GM23338 (cell line): ENCODE data around the gene ATP5MK. TPM values are rescaled to one million over a fixed set of nuclear protein-coding genes. Genes with fewer than 3 reads are reported as not detected.

Experiments
- ATAC-seq: fragments of 200-7000 bp; cut with Tn5 transposase; 3 replicates; pipeline ENCODE4 v1.9.1; 2020
- DNase-seq: peaks from one replicate; pipeline ENCODE4 v3.0.0-alpha.2; 2015; ENCODE audit warnings: low spot score
- H2AFZ ChIP-seq: fragments of 200-600 bp; sonication (generic); 2 replicates; pipeline ENCODE4 v1.8.0; 2016; ENCODE audit warnings: antibody characterized with exemption, mild to moderate bottlenecking, moderate library complexity
- H3F3A ChIP-seq: fragments of 200-600 bp; sonication (generic); replicated peaks from 2 replicates; pipeline ENCODE4 v1.8.0; 2017; ENCODE audit warnings: antibody characterized with exemption, mixed run types, low read depth
- H3K27ac ChIP-seq: fragments of 200-600 bp; sonication (generic); 2 replicates; pipeline ENCODE4 v1.6.1; 2016; ENCODE audit warnings: low read depth
- H3K27me3 ChIP-seq: fragments of 200-600 bp; sonication (generic); 2 replicates; pipeline ENCODE4 v1.8.0; 2016; ENCODE audit warnings: mild to moderate bottlenecking, mixed run types, moderate library complexity; ENCODE audit not compliant: insufficient read depth
- H3K36me3 ChIP-seq: fragments of 200-600 bp; sonication (generic); 2 replicates; pipeline ENCODE4 v1.8.0; 2016; ENCODE audit warnings: mild to moderate bottlenecking; ENCODE audit not compliant: insufficient read depth
- H3K4me1 ChIP-seq: fragments of 200-600 bp; sonication (generic); 2 replicates; pipeline ENCODE4 v1.8.0; 2016; ENCODE audit warnings: mild to moderate bottlenecking, moderate library complexity; ENCODE audit not compliant: insufficient read depth
- H3K4me2 ChIP-seq: fragments of 200-600 bp; sonication (generic); 2 replicates; pipeline ENCODE4 v1.7.1; 2017; ENCODE audit warnings: mixed run types
- H3K4me3 ChIP-seq: fragments of 200-600 bp; sonication (generic); 2 replicates; pipeline ENCODE4 v1.6.1; 2016; ENCODE audit warnings: mixed run types
- H3K79me2 ChIP-seq: fragments of 200-600 bp; sonication (generic); replicated peaks from 2 replicates; pipeline ENCODE4 v1.8.0; 2017; ENCODE audit warnings: mild to moderate bottlenecking; ENCODE audit not compliant: insufficient read depth
- H3K9me2 ChIP-seq: fragments of 200-600 bp; sonication (generic); 2 replicates; pipeline ENCODE4 v1.8.0; 2017; ENCODE audit not compliant: insufficient read depth
- H4K20me1 ChIP-seq: fragments of 200-600 bp; sonication (generic); replicated peaks from 2 replicates; pipeline ENCODE4 v1.8.0; 2017; ENCODE audit warnings: mild to moderate bottlenecking; ENCODE audit not compliant: insufficient read depth
- H3K27ac Mint-ChIP-seq: 2 replicates; pipeline ENCODE4 v1.8.0; 2020; ENCODE audit warnings: inconsistent platforms, mild to moderate bottlenecking, moderate library complexity, mixed read lengths
- H3K27me3 Mint-ChIP-seq: 3 replicates; pipeline ENCODE4 v1.8.0; 2022; ENCODE audit warnings: low read depth, mild to moderate bottlenecking, moderate library complexity, mixed read lengths, inconsistent platforms; ENCODE audit not compliant: insufficient read depth, poor library complexity
- H3K36me3 Mint-ChIP-seq: 3 replicates; pipeline ENCODE4 v1.8.0; 2021; ENCODE audit warnings: low read depth, mild to moderate bottlenecking, inconsistent platforms, moderate library complexity, mixed read lengths
- H3K4me1 Mint-ChIP-seq: 3 replicates; pipeline ENCODE4 v1.8.0; 2020; ENCODE audit warnings: mild to moderate bottlenecking, inconsistent platforms, mixed read lengths
- H3K4me3 Mint-ChIP-seq: 3 replicates; pipeline ENCODE4 v1.8.0; 2021; ENCODE audit warnings: moderate library complexity, mild to moderate bottlenecking, inconsistent platforms, mixed read lengths
- H3K9me3 Mint-ChIP-seq: 3 replicates; pipeline ENCODE4 v1.8.0; 2020; ENCODE audit warnings: moderate library complexity, mild to moderate bottlenecking, inconsistent platforms, mixed read lengths
- CREB1 ChIP-seq: fragments of 250-450 bp; sonication (Bioruptor Pico); IDR thresholded peaks from 2 replicates; pipeline ENCODE4 v1.5.0; 2020; ENCODE audit warnings: low read depth, mild to moderate bottlenecking, moderate library complexity
- EZH2 ChIP-seq: fragments of 200-600 bp; sonication (generic); IDR thresholded peaks from one replicate; pipeline ENCODE4 v1.8.0; 2017; ENCODE audit warnings: antibody characterized with exemption, mild to moderate bottlenecking, low read depth; ENCODE audit not compliant: unreplicated experiment
- EZH2phosphoT487 ChIP-seq: fragments of 200-600 bp; sonication (generic); IDR thresholded peaks from one replicate; pipeline ENCODE4 v1.8.1; 2018; ENCODE audit warnings: antibody characterized with exemption; ENCODE audit not compliant: unreplicated experiment
- JUNB ChIP-seq: IDR thresholded peaks from one replicate; pipeline ENCODE4 v1.6.1; 2016; ENCODE audit warnings: antibody characterized with exemption; ENCODE audit not compliant: unreplicated experiment
- NANOG ChIP-seq: IDR thresholded peaks from 2 replicates; pipeline ENCODE4 v1.6.1; 2016; ENCODE audit warnings: antibody characterized with exemption, borderline replicate concordance
- POLR2AphosphoS5 ChIP-seq: IDR thresholded peaks from 2 replicates; pipeline ENCODE4 v1.6.1; 2016; ENCODE audit warnings: antibody characterized with exemption, low read depth
- STAT1 ChIP-seq: IDR thresholded peaks from one replicate; pipeline ENCODE4 v1.6.1; 2016; ENCODE audit warnings: antibody characterized with exemption; ENCODE audit not compliant: unreplicated experiment
- ZNF114 ChIP-seq: fragments of 250-450 bp; sonication (Bioruptor Pico); IDR thresholded peaks from 2 replicates; pipeline ENCODE4 v1.5.0; 2020; ENCODE audit warnings: mild to moderate bottlenecking, moderate library complexity
- ZNF331 ChIP-seq: fragments of 250-450 bp; sonication (Bioruptor Pico); IDR thresholded peaks from 2 replicates; pipeline ENCODE4 v1.5.0; 2020; ENCODE audit warnings: low read depth, mild to moderate bottlenecking, moderate library complexity
- polyA plus RNA-seq: library from polyadenylated mRNA; unstranded; fragments of >200 nt; fragmentation: Nextera tagmentation; extraction: Ambion mirVana; gene quantifications from 2 replicates; pipeline ENCODE4 v1.2.1, GENCODE V29; 2016
- total RNA-seq: library from RNA; depleted of rRNA; stranded (reverse); fragments of >200 nt; shearing (Covaris generic); gene quantifications from 2 replicates; pipeline ENCODE4 v1.2.3, GENCODE V29; 2014
- TF ChIP-seq, protein P1 (sequence below): IDR thresholded peaks from 2 replicates; pipeline ENCODE4 v1.6.1; 2016; ENCODE audit warnings: antibody characterized with exemption
- TF ChIP-seq, protein P2 (sequence below): fragments of 250-450 bp; sonication (Bioruptor Pico); IDR thresholded peaks from 2 replicates; pipeline ENCODE4 v1.5.0; 2020; ENCODE audit warnings: mild to moderate bottlenecking, moderate library complexity
- TF ChIP-seq, protein P3 (sequence below), 2 experiments: fragments of 200-600 bp in 1 of 2; sonication (generic) in 1 of 2; conservative IDR thresholded peaks; 2 replicates each; pipeline versions ENCODE4 v1.5.1 to v1.6.1; 2016 to 2017; ENCODE audit warnings: antibody characterized with exemption in 2 of 2, low read depth in 2 of 2, mild to moderate bottlenecking in 2 of 2, moderate library complexity in 1 of 2
- TF ChIP-seq, protein P4 (sequence below): IDR thresholded peaks from one replicate; pipeline ENCODE4 v1.6.1; 2018; ENCODE audit warnings: antibody characterized with exemption; ENCODE audit not compliant: unreplicated experiment

Gene ATP5MK
- total and polyA plus RNA-seq, 2 experiments from 2014 or later: 227 to 1,139 TPM

DNA sequence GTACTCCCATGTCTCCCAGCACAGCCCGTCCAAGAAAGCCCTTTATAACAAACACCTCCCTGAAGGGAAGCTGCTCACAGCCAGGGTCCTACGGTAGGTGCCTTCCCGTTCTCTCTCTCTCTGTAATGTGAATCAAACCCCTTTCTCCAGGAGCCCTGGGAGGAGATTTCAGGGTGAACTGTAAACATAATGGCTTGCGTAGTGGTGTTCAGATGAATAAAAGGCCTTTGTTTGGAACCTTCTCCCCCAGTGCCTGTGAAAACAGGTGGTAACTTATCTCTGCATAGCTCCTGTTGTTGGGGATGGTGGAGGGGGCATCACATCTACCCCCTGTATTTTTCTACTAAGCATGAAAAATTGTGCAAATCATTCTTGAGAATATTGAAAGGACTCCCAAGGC is 43.5 kb upstream of the ATP5MK start:
- Histone ChIP-seq H3K27me3 (no peaks in the 10 kb centered on the region), H3K4me2 (no peak overlapping the region), H3K9me2 (no peaks in the 10 kb centered on the region), H3K4me3 (no peak overlapping the region), H3K79me2 (no peaks in the 10 kb centered on the region), H3F3A (no peaks in the 10 kb centered on the region), H2AFZ (no peak overlapping the region), H3K36me3 (peaks cover 74% of the 10 kb centered on the region), H3K4me1 (no peaks in the 10 kb centered on the region), H4K20me1 (peaks cover 9% of the 10 kb centered on the region; the same call in 1 of the 2 replicates), H3K27ac (no peak overlapping the region)
- TF ChIP-seq, protein P1, sequence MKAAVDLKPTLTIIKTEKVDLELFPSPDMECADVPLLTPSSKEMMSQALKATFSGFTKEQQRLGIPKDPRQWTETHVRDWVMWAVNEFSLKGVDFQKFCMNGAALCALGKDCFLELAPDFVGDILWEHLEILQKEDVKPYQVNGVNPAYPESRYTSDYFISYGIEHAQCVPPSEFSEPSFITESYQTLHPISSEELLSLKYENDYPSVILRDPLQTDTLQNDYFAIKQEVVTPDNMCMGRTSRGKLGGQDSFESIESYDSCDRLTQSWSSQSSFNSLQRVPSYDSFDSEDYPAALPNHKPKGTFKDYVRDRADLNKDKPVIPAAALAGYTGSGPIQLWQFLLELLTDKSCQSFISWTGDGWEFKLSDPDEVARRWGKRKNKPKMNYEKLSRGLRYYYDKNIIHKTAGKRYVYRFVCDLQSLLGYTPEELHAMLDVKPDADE: no peak
- TF ChIP-seq, protein P2, sequence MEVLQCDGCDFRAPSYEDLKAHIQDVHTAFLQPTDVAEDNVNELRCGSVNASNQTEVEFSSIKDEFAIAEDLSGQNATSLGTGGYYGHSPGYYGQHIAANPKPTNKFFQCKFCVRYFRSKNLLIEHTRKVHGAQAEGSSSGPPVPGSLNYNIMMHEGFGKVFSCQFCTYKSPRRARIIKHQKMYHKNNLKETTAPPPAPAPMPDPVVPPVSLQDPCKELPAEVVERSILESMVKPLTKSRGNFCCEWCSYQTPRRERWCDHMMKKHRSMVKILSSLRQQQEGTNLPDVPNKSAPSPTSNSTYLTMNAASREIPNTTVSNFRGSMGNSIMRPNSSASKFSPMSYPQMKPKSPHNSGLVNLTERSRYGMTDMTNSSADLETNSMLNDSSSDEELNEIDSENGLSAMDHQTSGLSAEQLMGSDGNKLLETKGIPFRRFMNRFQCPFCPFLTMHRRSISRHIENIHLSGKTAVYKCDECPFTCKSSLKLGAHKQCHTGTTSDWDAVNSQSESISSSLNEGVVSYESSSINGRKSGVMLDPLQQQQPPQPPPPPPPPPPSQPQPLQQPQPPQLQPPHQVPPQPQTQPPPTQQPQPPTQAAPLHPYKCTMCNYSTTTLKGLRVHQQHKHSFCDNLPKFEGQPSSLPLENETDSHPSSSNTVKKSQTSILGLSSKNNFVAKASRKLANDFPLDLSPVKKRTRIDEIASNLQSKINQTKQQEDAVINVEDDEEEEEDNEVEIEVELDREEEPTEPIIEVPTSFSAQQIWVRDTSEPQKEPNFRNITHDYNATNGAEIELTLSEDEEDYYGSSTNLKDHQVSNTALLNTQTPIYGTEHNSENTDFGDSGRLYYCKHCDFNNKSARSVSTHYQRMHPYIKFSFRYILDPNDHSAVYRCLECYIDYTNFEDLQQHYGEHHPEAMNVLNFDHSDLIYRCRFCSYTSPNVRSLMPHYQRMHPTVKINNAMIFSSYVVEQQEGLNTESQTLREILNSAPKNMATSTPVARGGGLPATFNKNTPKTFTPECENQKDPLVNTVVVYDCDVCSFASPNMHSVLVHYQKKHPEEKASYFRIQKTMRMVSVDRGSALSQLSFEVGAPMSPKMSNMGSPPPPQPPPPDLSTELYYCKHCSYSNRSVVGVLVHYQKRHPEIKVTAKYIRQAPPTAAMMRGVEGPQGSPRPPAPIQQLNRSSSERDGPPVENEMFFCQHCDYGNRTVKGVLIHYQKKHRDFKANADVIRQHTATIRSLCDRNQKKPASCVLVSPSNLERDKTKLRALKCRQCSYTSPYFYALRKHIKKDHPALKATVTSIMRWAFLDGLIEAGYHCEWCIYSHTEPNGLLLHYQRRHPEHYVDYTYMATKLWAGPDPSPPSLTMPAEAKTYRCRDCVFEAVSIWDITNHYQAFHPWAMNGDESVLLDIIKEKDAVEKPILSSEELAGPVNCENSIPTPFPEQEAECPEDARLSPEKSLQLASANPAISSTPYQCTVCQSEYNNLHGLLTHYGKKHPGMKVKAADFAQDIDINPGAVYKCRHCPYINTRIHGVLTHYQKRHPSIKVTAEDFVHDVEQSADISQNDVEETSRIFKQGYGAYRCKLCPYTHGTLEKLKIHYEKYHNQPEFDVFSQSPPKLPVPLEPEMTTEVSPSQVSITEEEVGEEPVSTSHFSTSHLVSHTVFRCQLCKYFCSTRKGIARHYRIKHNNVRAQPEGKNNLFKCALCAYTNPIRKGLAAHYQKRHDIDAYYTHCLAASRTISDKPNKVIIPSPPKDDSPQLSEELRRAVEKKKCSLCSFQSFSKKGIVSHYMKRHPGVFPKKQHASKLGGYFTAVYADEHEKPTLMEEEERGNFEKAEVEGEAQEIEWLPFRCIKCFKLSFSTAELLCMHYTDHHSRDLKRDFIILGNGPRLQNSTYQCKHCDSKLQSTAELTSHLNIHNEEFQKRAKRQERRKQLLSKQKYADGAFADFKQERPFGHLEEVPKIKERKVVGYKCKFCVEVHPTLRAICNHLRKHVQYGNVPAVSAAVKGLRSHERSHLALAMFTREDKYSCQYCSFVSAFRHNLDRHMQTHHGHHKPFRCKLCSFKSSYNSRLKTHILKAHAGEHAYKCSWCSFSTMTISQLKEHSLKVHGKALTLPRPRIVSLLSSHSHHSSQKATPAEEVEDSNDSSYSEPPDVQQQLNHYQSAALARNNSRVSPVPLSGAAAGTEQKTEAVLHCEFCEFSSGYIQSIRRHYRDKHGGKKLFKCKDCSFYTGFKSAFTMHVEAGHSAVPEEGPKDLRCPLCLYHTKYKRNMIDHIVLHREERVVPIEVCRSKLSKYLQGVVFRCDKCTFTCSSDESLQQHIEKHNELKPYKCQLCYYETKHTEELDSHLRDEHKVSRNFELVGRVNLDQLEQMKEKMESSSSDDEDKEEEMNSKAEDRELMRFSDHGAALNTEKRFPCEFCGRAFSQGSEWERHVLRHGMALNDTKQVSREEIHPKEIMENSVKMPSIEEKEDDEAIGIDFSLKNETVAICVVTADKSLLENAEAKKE (CRISPR knock-in tag): no peak
- TF ChIP-seq, protein P3, sequence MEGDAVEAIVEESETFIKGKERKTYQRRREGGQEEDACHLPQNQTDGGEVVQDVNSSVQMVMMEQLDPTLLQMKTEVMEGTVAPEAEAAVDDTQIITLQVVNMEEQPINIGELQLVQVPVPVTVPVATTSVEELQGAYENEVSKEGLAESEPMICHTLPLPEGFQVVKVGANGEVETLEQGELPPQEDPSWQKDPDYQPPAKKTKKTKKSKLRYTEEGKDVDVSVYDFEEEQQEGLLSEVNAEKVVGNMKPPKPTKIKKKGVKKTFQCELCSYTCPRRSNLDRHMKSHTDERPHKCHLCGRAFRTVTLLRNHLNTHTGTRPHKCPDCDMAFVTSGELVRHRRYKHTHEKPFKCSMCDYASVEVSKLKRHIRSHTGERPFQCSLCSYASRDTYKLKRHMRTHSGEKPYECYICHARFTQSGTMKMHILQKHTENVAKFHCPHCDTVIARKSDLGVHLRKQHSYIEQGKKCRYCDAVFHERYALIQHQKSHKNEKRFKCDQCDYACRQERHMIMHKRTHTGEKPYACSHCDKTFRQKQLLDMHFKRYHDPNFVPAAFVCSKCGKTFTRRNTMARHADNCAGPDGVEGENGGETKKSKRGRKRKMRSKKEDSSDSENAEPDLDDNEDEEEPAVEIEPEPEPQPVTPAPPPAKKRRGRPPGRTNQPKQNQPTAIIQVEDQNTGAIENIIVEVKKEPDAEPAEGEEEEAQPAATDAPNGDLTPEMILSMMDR (conservative IDR thresholded peaks at IDR 0.05; ENCODE audit: low read depth in 2 of 2): no peak
- no peak for TF ChIP-seq ZNF331
- no peak for TF ChIP-seq ZNF114 (CRISPR knock-in tag)
- no peak for TF ChIP-seq STAT1
- TF ChIP-seq EZH2: no peak
- no peak for TF ChIP-seq NANOG
- no peak for TF ChIP-seq POLR2AphosphoS5
- TF ChIP-seq, protein P4, sequence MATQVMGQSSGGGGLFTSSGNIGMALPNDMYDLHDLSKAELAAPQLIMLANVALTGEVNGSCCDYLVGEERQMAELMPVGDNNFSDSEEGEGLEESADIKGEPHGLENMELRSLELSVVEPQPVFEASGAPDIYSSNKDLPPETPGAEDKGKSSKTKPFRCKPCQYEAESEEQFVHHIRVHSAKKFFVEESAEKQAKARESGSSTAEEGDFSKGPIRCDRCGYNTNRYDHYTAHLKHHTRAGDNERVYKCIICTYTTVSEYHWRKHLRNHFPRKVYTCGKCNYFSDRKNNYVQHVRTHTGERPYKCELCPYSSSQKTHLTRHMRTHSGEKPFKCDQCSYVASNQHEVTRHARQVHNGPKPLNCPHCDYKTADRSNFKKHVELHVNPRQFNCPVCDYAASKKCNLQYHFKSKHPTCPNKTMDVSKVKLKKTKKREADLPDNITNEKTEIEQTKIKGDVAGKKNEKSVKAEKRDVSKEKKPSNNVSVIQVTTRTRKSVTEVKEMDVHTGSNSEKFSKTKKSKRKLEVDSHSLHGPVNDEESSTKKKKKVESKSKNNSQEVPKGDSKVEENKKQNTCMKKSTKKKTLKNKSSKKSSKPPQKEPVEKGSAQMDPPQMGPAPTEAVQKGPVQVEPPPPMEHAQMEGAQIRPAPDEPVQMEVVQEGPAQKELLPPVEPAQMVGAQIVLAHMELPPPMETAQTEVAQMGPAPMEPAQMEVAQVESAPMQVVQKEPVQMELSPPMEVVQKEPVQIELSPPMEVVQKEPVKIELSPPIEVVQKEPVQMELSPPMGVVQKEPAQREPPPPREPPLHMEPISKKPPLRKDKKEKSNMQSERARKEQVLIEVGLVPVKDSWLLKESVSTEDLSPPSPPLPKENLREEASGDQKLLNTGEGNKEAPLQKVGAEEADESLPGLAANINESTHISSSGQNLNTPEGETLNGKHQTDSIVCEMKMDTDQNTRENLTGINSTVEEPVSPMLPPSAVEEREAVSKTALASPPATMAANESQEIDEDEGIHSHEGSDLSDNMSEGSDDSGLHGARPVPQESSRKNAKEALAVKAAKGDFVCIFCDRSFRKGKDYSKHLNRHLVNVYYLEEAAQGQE: no peak
- TF ChIP-seq CREB1 (CRISPR knock-in tag): no peak
- TF ChIP-seq JUNB: no peak
- no peak for TF ChIP-seq EZH2phosphoT487
- no peaks in the 10 kb centered on the region for H3K4me1 Mint-ChIP-seq
- H3K36me3 Mint-ChIP-seq: peaks cover 90% of the 10 kb centered on the region
- DNase-seq (no peak), ATAC-seq (no peak; the same call in 2 of the 3 replicates)
- no peaks in the 10 kb centered on the region; the same call in 2 of the 3 replicates for H3K9me3 Mint-ChIP-seq
- no peak overlapping the region for H3K4me3 Mint-ChIP-seq
- peaks cover 8% of the 10 kb centered on the region for H3K27me3 Mint-ChIP-seq
- no peak overlapping the region for H3K27ac Mint-ChIP-seq
